Esophagus (tissue), 2 donors: ENCODE results near the gene GNAO1. TPM values are rescaled to one million over a fixed set of nuclear protein-coding genes. Genes with fewer than 3 reads are reported as not detected.
A peak's percentile ranks its signal among the peaks of the same experiment; 100 is the strongest.

Source experiments
- H3K27ac ChIP-seq, 2 donors: one replicate each; pipeline ENCODE4 v1.5.1; 2013; ENCODE audit warnings: low read depth in 2 of 2, mild to moderate bottlenecking in 2 of 2, inconsistent platforms in 1 of 2, low read length in 1 of 2, moderate library complexity in 1 of 2
- H3K27me3 ChIP-seq, 2 donors: one replicate each; pipeline ENCODE4 v1.6.1; 2013; ENCODE audit warnings: low read length in 2 of 2, control low read depth in 1 of 2, mild to moderate bottlenecking in 1 of 2; ENCODE audit not compliant: insufficient read depth in 2 of 2, control insufficient read depth in 1 of 2
- H3K36me3 ChIP-seq, 2 donors: one replicate each; pipeline ENCODE4 v1.6.1; 2013; ENCODE audit warnings: low read length in 1 of 2; ENCODE audit not compliant: control insufficient read depth in 2 of 2, insufficient read depth in 2 of 2
- H3K4me1 ChIP-seq, 2 donors: one replicate each; pipeline ENCODE4 v1.6.1; 2013; ENCODE audit warnings: low read length in 1 of 2; ENCODE audit not compliant: control insufficient read depth in 2 of 2, insufficient read depth in 2 of 2
- H3K4me3 ChIP-seq, 2 donors: one replicate each; pipeline ENCODE4 v1.5.1; 2013; ENCODE audit warnings: low read length in 2 of 2, mild to moderate bottlenecking in 2 of 2, low read depth in 1 of 2, moderate library complexity in 1 of 2
- H3K9me3 ChIP-seq, 2 donors: one replicate each; pipeline ENCODE4 v1.6.1; 2013; ENCODE audit warnings: mild to moderate bottlenecking in 2 of 2, low read depth in 1 of 2, low read length in 1 of 2, moderate library complexity in 1 of 2; ENCODE audit not compliant: control insufficient read depth in 2 of 2, insufficient read depth in 1 of 2
- WGBS, 2 donors: extraction: QIAGEN DNeasy Blood & Tissue Kit; methylation state at CpG; one replicate each; pipeline ENCODE4 v1.1.7; 2013; 5-methylcytosine and 5-hydroxymethylcytosine counted together
- polyA plus RNA-seq, 2 donors: library from polyadenylated mRNA; stranded (reverse); fragments of 200-250 nt; gene quantifications; one replicate each; pipeline ENCODE4 v1.2.3, GENCODE V29; 2013
- donor health status: healthy with polysubstance abuse.
- donor health status: Bipolar disorder and iron deficiency.

Gene GNAO1
- polyA plus RNA-seq, 2 donors: 0.75 to 1.0 TPM

DNA sequence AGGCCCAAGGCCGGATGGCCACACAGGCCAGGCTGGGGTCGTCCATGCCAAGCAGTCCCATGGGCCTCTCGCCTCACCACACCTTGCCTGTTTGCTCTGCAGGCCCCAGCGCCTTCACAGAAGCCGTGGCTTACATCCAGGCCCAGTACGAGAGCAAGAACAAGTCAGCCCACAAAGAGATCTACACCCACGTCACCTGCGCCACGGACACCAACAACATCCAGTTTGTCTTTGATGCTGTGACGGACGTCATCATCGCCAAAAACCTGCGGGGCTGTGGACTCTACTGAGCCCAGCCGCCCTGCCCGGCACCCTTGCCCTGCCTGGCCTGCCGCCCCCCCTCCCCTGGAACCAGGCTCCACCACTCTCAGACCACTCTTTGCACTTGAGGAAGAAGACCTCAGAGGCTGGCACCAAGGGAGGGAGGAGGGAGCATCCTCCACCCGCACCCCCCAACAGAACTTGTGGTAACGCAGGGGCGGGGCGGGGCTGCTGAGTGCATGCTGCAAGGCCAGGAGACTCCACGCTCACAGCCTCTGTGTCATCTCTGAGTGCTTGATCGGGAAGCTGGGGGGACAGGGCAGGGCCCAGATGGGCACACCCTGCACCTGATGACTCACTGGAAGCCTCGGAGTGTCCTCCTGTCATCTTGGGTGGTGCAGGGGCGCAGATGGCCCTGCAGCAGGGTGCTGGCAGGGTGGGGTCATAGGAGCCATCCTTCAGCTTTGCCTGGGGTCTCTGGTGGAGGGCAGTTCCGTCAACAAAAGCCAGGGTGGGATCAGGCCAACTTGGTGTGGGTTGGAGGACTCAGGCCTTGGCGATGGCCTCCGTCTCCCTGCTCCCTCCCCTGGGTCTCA is 152.6 kb downstream of the GNAO1 start:
- WGBS, 2 donors: 69 to 79% methylated on average over 27 of the region's 27 CpGs
- H3K27ac ChIP-seq: peak overlapping the region in 1 of 2 donors; percentile 5

DNA sequence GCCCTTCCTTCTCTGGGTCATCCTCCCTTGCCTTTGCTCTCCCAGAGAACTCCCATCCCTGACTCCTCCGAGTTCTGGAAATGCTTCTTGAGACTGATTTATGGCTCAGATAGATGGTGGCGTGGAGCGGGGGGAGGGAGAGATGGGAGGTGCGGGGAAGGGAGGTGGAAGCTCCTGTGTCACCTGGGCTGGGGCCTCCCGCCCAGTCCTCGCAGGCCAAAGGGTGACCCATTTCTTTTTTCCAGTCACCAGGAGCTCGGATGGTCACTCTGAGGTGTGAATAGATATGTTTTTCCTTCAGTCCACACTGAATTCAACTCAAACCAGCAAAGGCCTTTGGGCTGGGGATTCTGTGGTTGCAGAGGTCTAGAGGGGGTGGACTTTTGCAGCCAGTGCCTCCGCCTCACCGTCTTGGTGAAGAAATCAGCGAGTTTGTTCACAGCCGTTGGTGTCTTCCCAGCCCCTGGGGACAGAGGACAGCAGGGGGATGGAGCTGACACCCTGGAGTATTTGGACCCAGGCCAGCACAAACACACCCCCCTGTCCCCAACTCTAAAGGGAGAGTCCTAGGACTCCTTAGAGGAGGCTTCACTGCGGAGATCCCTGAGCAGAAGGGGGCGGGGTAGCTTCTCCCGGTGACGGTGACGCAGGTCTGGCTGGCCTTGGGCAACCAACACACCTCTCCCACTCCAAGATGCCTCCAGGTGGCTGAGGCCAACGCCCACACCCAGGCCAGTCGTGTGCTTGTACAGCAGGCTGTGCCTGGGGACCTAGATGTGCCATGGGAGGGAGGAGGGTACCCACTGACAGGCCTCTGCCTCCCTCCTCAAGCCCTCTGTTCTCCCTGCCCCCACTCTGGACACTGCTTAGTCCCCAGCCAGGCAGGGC is 153.5 kb downstream of the GNAO1 start:
- H3K36me3 ChIP-seq: peaks cover 0 to 2% of the 10 kb centered on the region in 2 donors

More for the DNA sequence above, 152.6 kb downstream of the GNAO1 start:
- no peaks in the 10 kb centered on the region for H3K9me3 ChIP-seq
- peaks cover 2 to 16% of the 10 kb centered on the region in 2 donors for H3K4me1 ChIP-seq
- H3K27me3 ChIP-seq: no peaks in the 10 kb centered on the region
- no peak overlapping the region for H3K4me3 ChIP-seq
- peaks cover 0 to 2% of the 10 kb centered on the region in 2 donors for H3K36me3 ChIP-seq

DNA sequence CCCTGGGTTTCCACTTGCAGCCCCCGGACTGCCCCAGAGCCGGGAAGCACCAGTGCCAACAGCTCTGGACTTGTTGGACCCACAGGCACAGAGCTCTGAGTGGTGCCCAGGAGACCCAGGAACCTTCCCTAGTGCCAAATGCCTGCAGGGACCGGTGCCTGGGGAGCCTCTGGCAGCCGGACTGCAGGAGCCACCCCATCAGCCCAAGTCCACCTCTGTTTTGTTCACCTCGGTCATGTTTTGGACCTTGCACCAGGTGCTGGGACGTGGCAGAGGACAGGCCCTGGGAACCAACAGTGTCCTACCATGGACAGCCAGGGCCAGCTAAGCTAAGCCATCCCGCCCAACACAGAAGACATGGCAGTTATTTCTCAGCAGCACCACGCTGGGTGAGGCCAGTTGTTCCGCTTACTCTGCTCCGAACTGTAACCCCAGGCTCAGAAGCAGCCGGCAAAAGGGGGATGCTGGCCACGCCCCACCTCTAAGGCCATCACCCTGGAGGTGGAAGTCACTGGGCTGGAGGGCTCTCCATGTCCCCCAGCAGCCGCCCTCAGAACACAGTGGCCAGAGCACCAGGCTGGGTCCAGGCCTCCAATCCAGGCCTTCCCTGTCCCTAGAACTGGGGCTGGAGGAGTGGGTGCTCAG is 154.2 kb downstream of the GNAO1 start:
- H3K4me3 ChIP-seq: no peak overlapping the region
- no peaks in the 10 kb centered on the region for H3K9me3 ChIP-seq
- WGBS, 2 donors: 84 to 86% methylated on average over 13 of the region's 13 CpGs
- H3K4me1 ChIP-seq: peaks cover 2 to 16% of the 10 kb centered on the region in 2 donors
- peaks cover 0 to 2% of the 10 kb centered on the region in 2 donors for H3K36me3 ChIP-seq
- no peak overlapping the region for H3K27ac ChIP-seq
- no peaks in the 10 kb centered on the region for H3K27me3 ChIP-seq

More for the DNA sequence above, 153.5 kb downstream of the GNAO1 start:
- 72 to 75% methylated on average over 17 to 18 of the region's 18 CpGs for WGBS, 2 donors
- Histone ChIP-seq H3K4me1 (peaks cover 2 to 16% of the 10 kb centered on the region in 2 donors), H3K27ac (no peak overlapping the region), H3K9me3 (no peaks in the 10 kb centered on the region), H3K27me3 (no peaks in the 10 kb centered on the region), H3K4me3 (no peak overlapping the region)

DNA sequence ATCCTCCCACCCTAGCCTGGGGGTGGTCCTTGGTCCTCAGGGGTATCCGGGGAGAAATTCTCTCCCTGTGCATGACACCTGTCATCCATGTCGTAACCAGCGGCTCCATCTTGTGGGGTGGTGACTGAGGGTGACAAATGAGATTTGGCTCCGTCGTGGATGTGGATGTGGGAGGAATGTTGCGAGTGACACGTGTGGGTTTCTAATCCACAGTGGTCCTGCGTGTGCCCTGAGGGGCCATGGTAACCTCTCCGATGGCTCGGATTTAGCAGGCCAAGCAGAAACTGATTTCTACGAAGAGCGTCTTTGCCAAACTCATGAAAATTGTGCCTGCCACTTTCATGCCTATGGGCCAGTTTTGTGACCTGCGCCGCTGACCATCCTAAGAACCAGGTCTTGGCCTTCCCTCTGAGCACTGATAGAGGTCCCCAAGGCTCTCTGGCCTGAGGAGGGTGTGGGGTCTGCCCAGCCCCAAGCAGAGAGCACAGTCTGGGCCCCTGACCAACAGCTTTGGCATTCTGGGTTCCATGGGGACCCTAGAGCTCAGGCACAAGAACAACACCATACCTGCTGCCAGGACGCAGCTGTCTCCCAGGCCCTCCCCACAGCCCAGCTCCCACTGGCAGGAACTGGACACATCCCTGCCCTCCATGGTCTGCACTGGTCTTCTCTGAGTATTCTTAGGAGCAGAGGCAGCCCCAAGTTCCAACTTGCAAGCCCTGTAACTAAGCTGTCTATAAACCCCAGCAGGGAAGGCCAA is 155.0 kb downstream of the GNAO1 start:
- H3K36me3 ChIP-seq: peaks cover 0 to under 1% of the 10 kb centered on the region in 2 donors
- H3K4me3 ChIP-seq: no peak overlapping the region
- peaks cover 2 to 16% of the 10 kb centered on the region in 2 donors for H3K4me1 ChIP-seq
- 93 to 94% methylated on average over 15 of the region's 15 CpGs for WGBS, 2 donors
- no peak overlapping the region for H3K27ac ChIP-seq
- H3K9me3 ChIP-seq: no peaks in the 10 kb centered on the region
- no peaks in the 10 kb centered on the region for H3K27me3 ChIP-seq

DNA sequence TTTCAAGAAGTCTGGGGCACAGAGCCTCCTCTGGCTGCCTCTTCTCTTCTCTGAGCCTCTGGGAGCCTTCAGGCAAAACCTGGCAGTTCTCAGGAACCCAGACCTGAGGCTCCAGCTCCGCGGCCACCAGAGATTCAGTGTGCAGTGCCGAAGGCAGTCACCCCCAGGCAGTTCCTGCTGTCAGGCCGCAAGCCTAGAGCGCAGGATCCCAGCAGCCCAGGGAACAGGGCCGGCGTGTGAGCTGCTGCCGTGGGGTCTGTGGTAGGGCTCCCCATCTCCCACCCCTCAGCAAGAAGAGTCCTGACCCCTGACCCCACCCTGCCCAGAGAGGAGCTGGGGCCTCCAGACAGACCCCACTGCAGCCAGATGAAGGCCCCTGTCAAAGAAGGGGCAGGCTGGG is 155.9 kb downstream of the GNAO1 start:
- H3K4me3 ChIP-seq: no peak overlapping the region
- 78 to 86% methylated on average over 7 to 8 of the region's 8 CpGs for WGBS, 2 donors

DNA sequence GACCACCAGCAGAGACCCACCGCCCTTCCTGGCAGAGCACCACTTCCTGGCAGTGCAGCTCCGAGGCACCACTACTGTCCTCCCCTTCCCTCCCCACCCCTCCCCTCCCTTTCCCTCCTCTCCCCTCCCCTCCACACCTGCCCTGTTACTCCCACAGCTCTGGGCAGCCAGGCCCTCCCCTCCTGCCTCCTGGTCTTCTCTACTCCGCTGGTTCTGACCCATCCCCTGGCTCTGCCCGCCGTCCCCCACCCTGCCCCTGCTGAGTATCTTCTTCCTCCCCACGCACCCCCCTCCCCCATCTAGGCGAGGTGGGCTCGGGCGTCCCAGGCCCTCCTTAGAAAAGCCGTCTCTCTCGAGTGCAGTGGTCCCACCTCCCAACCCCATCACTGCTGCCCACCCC is 156.4 kb downstream of the GNAO1 start:
- H3K9me3 ChIP-seq: no peaks in the 10 kb centered on the region
- H3K27ac ChIP-seq: no peak overlapping the region
- no peak overlapping the region for H3K4me3 ChIP-seq
- peaks cover 0 to 16% of the 10 kb centered on the region in 2 donors for H3K4me1 ChIP-seq
- 81 to 86% methylated on average over 11 of the region's 11 CpGs for WGBS, 2 donors
- no peaks in the 10 kb centered on the region for H3K27me3 ChIP-seq
- no peaks in the 10 kb centered on the region for H3K36me3 ChIP-seq

More for the DNA sequence above, 155.9 kb downstream of the GNAO1 start:
- no peaks in the 10 kb centered on the region for H3K27me3 ChIP-seq
- no peak overlapping the region for H3K27ac ChIP-seq
- H3K9me3 ChIP-seq: no peaks in the 10 kb centered on the region
- peaks cover 0 to 16% of the 10 kb centered on the region in 2 donors for H3K4me1 ChIP-seq
- no peaks in the 10 kb centered on the region for H3K36me3 ChIP-seq

DNA sequence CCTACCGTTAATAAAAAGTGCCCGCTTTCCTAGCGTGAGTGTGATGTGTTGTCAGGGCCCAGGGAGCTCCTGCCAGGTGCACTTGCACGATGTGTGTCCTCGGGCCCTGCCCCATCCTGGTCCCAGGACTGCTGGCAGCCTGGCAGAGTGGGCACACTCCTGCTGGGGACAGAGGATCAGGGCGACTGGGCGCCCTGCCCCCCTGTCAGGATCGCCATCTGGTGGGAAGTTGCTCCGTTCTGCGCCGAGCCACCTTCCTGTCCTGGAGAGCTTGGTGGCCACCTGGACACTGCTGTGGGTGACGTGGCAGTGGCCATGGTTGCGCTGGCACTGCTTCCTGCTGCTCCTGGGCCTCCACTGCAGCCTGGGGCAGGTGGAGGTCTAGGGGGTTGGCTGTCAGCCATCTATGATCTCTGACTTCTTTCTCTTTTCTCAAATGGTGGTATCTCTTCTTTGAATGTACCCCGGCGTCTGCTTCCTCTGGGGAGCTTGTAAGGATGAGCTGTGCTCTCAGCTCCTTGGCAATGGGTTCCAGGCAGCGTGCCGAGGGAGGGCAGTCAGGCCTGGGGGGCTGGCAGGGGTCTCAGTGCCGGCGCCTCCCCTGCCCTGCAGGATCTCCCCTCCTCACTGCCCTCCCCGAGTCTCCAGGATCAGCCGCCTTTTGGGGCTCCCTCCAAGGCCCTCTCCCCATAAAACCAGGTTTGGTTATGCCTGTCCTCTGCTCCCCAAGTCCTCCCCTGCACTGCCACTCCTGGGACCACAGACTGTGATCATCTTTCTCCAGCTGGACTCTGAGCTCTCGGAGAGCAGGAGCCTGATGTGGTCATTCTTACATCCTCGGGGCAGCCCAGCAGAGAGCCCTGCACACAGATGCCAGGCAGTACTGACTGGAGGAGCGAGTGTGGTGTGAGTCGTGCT is 157.1 kb downstream of the GNAO1 start:
- Histone ChIP-seq H3K9me3 (no peaks in the 10 kb centered on the region), H3K4me3 (no peak overlapping the region)
- 86 to 88% methylated on average over 25 of the region's 25 CpGs for WGBS, 2 donors

DNA sequence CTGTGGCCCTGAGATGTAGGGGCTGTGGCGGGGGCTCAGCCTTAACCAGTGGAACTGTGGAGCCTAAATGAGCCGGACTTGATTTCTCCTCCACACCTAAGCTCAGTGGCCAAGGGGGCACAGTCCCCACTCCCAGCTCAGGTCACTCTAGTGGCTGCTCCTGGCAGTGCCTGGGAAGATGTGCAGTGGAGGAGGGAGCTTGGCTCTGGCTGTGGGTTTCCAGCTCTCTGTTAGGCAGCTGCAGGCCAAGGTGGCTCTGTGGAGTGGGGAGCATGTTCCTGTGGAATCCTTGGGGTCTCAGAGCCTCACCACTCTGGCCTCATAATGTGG is 157.8 kb downstream of the GNAO1 start:
- H3K9me3 ChIP-seq: no peaks in the 10 kb centered on the region

More for the DNA sequence above, 157.1 kb downstream of the GNAO1 start:
- Histone ChIP-seq H3K27ac (no peak overlapping the region), H3K36me3 (no peaks in the 10 kb centered on the region), H3K27me3 (no peaks in the 10 kb centered on the region), H3K4me1 (peaks cover 0 to 17% of the 10 kb centered on the region in 2 donors)

More for the DNA sequence above, 157.8 kb downstream of the GNAO1 start:
- Histone ChIP-seq H3K27me3 (no peaks in the 10 kb centered on the region), H3K4me1 (peaks cover 0 to 12% of the 10 kb centered on the region in 2 donors), H3K27ac (no peak overlapping the region), H3K4me3 (no peak overlapping the region), H3K36me3 (no peaks in the 10 kb centered on the region)
- 88 to 93% methylated on average over 2 of the region's 2 CpGs for WGBS, 2 donors
